Esophagus (tissue), 2 donors: ENCODE results near the gene ADCY7. TPM values are rescaled to one million over a fixed set of nuclear protein-coding genes. Genes with fewer than 3 reads are reported as not detected.

Source experiments
- H3K27ac ChIP-seq, 2 donors: one replicate each; pipeline ENCODE4 v1.5.1; 2013; ENCODE audit warnings: low read depth in 2 of 2, mild to moderate bottlenecking in 2 of 2, inconsistent platforms in 1 of 2, low read length in 1 of 2, moderate library complexity in 1 of 2
- H3K27me3 ChIP-seq, 2 donors: one replicate each; pipeline ENCODE4 v1.6.1; 2013; ENCODE audit warnings: low read length in 2 of 2, control low read depth in 1 of 2, mild to moderate bottlenecking in 1 of 2; ENCODE audit not compliant: insufficient read depth in 2 of 2, control insufficient read depth in 1 of 2
- H3K36me3 ChIP-seq, 2 donors: one replicate each; pipeline ENCODE4 v1.6.1; 2013; ENCODE audit warnings: low read length in 1 of 2; ENCODE audit not compliant: control insufficient read depth in 2 of 2, insufficient read depth in 2 of 2
- H3K4me1 ChIP-seq, 2 donors: one replicate each; pipeline ENCODE4 v1.6.1; 2013; ENCODE audit warnings: low read length in 1 of 2; ENCODE audit not compliant: control insufficient read depth in 2 of 2, insufficient read depth in 2 of 2
- H3K4me3 ChIP-seq, 2 donors: one replicate each; pipeline ENCODE4 v1.5.1; 2013; ENCODE audit warnings: low read length in 2 of 2, mild to moderate bottlenecking in 2 of 2, low read depth in 1 of 2, moderate library complexity in 1 of 2
- H3K9me3 ChIP-seq, 2 donors: one replicate each; pipeline ENCODE4 v1.6.1; 2013; ENCODE audit warnings: mild to moderate bottlenecking in 2 of 2, low read depth in 1 of 2, low read length in 1 of 2, moderate library complexity in 1 of 2; ENCODE audit not compliant: control insufficient read depth in 2 of 2, insufficient read depth in 1 of 2
- WGBS, 2 donors: extraction: QIAGEN DNeasy Blood & Tissue Kit; methylation state at CpG; one replicate each; pipeline ENCODE4 v1.1.7; 2013; 5-methylcytosine and 5-hydroxymethylcytosine counted together
- polyA plus RNA-seq, 2 donors: library from polyadenylated mRNA; stranded (reverse); fragments of 200-250 nt; gene quantifications; one replicate each; pipeline ENCODE4 v1.2.3, GENCODE V29; 2013
- donor health status: healthy with polysubstance abuse.
- donor health status: Bipolar disorder and iron deficiency.

Gene ADCY7
- polyA plus RNA-seq, 2 donors: 8.9 to 9.5 TPM

- WGBS, 2 donors: 88 to 93% methylated on average over 12 of the region's 12 CpGs
- H3K4me3 ChIP-seq: no peak overlapping the region
- H3K27me3 ChIP-seq: no peaks in the 10 kb centered on the region
- H3K9me3 ChIP-seq: no peaks in the 10 kb centered on the region
- H3K27ac ChIP-seq: no peak overlapping the region
- H3K36me3 ChIP-seq: peaks cover 25 to 42% of the 10 kb centered on the region in 2 donors
- peaks cover 0 to 7% of the 10 kb centered on the region in 2 donors for H3K4me1 ChIP-seq
These were observed 49.9 kb downstream of the ADCY7 start for GRCh38 chr16:50316102-50316847.

GRCh38 chr16:50316848-50317630 is 50.7 kb downstream of the ADCY7 start:
- Histone ChIP-seq H3K4me1 (peaks cover 0 to 5% of the 10 kb centered on the region in 2 donors), H3K9me3 (no peaks in the 10 kb centered on the region), H3K27me3 (no peaks in the 10 kb centered on the region), H3K27ac (no peak overlapping the region), H3K4me3 (no peak overlapping the region), H3K36me3 (peaks cover 25 to 40% of the 10 kb centered on the region in 2 donors)
- 83 to 86% methylated on average over 10 of the region's 10 CpGs for WGBS, 2 donors

- 87 to 88% methylated on average over 9 of the region's 9 CpGs for whole genome bisulfite sequencing, 2 donors
- H3K4me1 ChIP-seq: no peaks in the 10 kb centered on the region
- H3K4me3 ChIP-seq: no peak overlapping the region
- H3K9me3 ChIP-seq: no peaks in the 10 kb centered on the region
- no peak overlapping the region for H3K27ac ChIP-seq
- no peaks in the 10 kb centered on the region for H3K27me3 ChIP-seq
- H3K36me3 ChIP-seq: peaks cover 20 to 28% of the 10 kb centered on the region in 2 donors
These were observed 52.6 kb downstream of the ADCY7 start for GRCh38 chr16:50318796-50319578.

DNA sequence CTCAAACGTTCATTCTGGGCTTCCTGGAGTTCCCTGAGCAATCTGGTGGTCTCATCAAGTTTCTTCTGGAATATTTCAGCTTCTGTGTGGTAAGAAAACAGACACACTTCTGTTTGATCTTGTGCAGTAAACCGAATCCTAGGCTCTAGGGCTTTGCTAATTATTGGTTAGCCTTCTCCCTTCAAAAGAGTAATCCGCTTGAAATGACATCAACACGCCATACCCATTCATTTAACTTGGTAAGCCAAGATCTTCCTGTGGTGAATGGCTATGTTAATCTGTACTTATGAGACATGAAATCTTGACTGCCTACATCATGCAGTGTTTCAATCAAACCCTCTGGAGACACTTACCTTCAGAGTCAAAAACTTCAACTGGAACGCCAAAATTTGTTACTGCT is 54.0 kb downstream of the ADCY7 start:
- 84 to 87% methylated on average over 5 of the region's 5 CpGs for WGBS, 2 donors
- Histone ChIP-seq H3K4me3 (no peak overlapping the region), H3K9me3 (no peaks in the 10 kb centered on the region), H3K27ac (no peak overlapping the region), H3K27me3 (no peaks in the 10 kb centered on the region), H3K36me3 (peaks cover 15 to 27% of the 10 kb centered on the region in 2 donors), H3K4me1 (no peaks in the 10 kb centered on the region)

DNA sequence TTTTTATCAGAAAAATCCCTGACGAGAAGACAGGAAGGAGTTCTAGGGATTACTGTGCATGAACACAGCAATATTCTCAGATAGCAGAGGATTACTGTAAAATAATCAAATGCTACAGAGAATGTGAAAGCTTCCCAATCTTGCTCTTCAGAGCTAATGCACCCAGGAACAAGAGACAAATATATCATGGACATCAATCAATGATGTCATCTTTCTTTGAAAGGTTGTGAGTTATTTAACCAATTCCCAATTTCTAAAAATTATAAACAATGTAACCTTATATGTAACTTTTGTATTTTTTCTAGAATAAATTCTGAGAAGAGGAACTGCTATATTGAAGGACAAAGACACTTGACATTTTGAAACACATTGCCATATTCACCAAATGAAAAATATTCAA is 56.0 kb downstream of the ADCY7 start:
- peaks cover 2 to 19% of the 10 kb centered on the region in 2 donors for H3K36me3 ChIP-seq
- no peaks in the 10 kb centered on the region for H3K9me3 ChIP-seq
- no peaks in the 10 kb centered on the region for H3K27me3 ChIP-seq
- H3K4me3 ChIP-seq: no peak overlapping the region
- H3K4me1 ChIP-seq: no peaks in the 10 kb centered on the region
- no peak overlapping the region for H3K27ac ChIP-seq
- 79 to 87% methylated on average over 1 of the region's 1 CpG for WGBS, 2 donors

GRCh38 chr16:50323335-50324011 is 57.1 kb downstream of the ADCY7 start:
- Histone ChIP-seq H3K4me3 (no peak overlapping the region), H3K4me1 (no peaks in the 10 kb centered on the region), H3K27ac (no peak overlapping the region), H3K27me3 (no peaks in the 10 kb centered on the region), H3K9me3 (no peaks in the 10 kb centered on the region), H3K36me3 (peaks cover 2 to 19% of the 10 kb centered on the region in 2 donors)
- 53 to 60% methylated on average over 11 of the region's 11 CpGs for WGBS, 2 donors

- WGBS, 2 donors: 78 to 81% methylated on average over 6 of the region's 6 CpGs
- no peak overlapping the region for H3K4me3 ChIP-seq
- H3K36me3 ChIP-seq: peaks cover 2 to 20% of the 10 kb centered on the region in 2 donors
- H3K27ac ChIP-seq: no peak overlapping the region
- H3K4me1 ChIP-seq: no peaks in the 10 kb centered on the region
- no peaks in the 10 kb centered on the region for H3K9me3 ChIP-seq
- no peaks in the 10 kb centered on the region for H3K27me3 ChIP-seq
These were observed 58.0 kb downstream of the ADCY7 start for GRCh38 chr16:50324345-50324744.

- H3K36me3 ChIP-seq: peaks cover 0 to 22% of the 10 kb centered on the region in 2 donors
- 91 to 94% methylated on average over 5 of the region's 5 CpGs for WGBS, 2 donors
- no peak overlapping the region for H3K27ac ChIP-seq
- no peaks in the 10 kb centered on the region for H3K4me1 ChIP-seq
- H3K27me3 ChIP-seq: no peaks in the 10 kb centered on the region
- H3K9me3 ChIP-seq: no peaks in the 10 kb centered on the region
- H3K4me3 ChIP-seq: no peak overlapping the region
These were observed 59.9 kb downstream of the ADCY7 start for GRCh38 chr16:50326264-50326663.
